Forelimb muscle (tissue), 1 donor: ENCODE results near the gene CASZ1. TPM values are rescaled to one million over a fixed set of nuclear protein-coding genes. Genes with fewer than 3 reads are reported as not detected.

Source experiments
- DNase-seq: peaks from one replicate; pipeline ENCODE4 v3.0.0-alpha.2; 2013; ENCODE audit warnings: low read depth
- polyA plus RNA-seq: library from polyadenylated mRNA; unstranded; fragments of 120-200 nt; gene quantifications from one replicate; pipeline ENCODE4 v1.2.1, GENCODE V29; 2013; ENCODE audit not compliant: insufficient read length

CASZ1 gene
- polyA plus RNA-seq, 1 donor: 59.0 TPM

DNA sequence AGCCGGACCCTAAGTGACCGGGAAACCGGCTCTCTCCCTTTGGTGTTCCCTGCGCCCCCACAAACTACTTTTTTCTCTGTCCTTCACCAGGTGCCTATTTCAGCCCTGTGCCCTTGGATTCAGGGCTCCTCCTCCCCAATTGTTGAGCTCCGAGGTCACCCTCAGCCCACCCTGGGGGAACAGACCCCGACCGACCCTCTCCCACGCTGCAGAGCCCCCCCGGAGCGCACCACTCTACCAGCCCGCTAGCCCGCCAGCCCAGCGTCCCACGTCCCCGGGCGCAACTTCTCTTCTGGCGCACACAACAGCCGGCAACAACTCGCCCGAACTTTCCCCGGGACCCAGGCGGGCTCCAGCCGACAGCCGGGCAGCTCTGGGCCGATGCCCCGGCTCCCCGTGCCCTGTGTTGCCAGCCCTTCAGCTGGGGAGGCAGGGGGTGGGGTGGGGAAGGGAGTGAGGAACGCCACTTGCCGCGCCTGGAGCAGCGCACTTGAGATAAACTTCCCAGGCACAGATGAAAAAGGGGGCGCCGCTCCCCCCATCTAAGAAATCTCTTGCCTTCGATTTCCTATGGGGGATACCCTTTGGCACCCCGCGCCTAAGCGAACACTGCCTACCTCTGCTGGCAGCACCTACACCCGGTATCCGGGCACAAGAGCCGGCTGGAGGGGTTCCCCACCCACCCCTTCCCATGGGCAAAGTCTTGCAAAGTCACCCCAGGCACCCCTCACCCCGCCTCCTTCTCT, 997 bp downstream of the CASZ1 start:
- no peak for DNase-seq

DNA sequence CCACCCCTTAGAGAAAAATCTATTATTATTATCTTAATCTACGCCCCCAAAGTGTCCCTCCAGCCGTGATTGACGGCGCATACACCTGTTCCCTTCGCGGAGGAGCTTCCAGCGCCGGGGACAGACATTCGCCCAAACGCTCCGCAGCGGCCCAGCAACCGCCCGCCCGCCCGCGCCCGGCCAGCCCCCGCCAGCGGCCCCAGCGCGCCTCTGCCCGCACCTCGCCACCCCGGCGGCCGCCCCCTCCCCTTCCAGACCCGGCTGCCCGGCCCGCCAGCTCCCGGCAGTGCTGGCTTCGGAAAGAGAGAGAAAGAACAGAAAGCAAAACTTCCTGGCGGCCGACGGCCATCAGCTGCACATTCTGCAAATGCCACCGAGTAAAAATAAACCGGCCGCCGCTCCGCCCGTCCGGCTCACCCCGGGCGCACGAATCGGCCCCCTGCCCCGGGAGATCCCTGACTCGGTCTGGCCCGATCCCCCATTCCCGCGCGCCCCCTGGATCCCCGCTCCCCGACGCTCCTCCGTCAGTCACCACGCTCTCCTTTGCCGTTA, 1.6 kb downstream of the CASZ1 start:
- no peak for DNase-seq

DNA sequence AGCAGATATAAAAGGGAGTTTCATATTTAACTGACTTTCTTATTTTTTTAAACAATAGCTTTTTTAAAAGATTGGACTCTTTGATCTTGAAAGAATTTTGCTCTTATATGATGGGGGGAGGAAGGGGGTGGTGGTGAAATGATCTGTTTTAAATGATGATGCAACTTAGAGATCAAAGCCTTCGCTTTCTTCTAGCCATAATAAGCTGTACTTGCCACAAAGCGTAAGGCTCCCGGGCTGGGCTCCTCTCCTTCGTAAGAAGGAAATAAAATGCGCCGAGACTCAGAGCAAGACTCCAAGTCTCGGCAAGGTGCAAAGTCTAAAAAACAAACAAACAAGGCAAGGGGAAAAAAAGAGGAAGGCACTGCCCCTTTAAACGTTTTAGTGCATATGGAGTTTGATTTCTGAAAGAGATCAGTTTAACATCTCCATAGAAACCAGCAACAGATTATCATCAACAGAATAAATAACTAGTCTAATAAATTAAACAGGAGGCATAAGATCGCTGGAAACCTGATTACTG, 3.3 kb downstream of the CASZ1 start:
- no peak for DNase-seq

DNA sequence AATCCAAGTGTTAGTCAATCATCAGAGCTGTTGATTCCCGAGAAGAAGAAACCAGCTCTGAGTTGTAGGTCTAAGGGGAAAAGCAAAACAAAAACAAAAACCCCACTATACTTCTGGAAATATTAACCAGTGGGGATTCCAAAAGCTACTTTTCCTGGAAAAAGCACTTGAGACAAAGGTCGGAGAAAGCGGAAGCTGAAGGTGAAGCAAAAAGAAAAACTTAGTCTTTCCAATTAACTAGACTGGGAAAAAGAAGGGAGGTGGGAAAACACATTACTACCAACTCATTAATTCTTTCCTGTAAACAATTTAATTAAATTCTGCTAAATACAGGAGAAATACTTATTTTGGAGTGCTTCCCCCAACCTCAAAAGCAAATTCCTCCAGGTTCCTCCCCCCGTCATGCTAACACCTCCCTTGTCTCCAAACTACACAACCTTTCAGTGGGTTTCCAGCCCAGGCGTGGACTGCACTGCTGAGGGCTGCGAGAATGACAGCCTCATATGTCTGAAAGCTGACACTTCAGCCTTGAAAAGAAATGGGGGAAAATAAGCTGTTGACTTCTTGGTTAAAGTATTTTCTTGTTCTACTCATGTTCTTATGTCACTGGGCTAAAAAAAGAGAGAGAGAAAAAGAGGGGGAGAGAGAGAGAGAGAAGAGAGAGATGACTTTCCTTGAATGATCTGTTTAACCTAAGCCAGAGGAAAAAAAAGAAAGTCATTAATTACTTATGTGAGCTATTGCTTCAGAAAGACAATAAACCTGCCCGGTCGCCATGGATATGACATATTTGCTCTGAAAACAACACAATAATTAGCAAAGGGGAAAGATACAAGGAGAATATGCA, 5.1 kb downstream of the CASZ1 start:
- no peak for DNase-seq

DNA sequence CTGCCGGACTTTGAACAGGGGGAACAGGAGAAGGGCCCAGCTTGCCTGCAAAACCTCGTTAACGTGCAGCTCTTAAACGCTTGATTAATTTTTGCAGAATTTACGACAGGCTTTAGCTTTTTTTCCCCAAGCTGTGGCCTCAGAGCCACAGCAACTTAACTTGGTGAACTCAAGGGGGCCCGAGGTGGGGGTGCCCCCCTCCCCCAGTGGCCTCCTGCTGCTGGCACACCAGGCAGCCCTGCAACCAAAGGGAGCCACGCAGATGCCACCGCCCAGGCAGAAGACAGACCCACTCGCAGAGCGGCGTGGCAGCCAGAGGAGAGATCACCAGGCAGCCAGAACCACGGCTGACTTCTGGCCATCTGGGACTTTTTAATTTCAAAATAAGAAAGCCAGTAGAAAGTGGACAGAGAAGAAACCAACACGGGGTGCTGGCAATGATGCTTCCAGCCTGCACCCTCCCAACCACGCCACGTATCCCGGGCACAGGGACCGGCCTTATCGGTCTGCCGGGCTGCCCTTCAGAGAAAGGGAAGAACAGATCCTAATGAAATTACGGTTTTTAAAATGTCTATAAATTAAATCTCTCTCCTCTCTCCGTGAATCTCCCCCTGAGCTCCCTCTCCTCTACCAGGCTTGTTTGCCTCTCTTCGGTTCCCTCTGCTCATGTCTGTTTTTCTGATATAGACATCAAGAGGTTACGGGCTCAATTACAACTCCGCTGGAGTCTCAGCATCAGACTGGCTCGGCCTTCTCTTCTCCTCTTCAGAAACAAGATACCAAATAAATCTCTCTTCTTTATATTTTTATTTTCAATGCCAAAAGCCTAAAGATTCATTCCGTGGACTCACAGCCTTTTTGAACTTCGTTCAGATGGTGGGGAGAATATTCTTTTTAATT, 6.4 kb downstream of the CASZ1 start:
- no peak for DNase-seq

DNA sequence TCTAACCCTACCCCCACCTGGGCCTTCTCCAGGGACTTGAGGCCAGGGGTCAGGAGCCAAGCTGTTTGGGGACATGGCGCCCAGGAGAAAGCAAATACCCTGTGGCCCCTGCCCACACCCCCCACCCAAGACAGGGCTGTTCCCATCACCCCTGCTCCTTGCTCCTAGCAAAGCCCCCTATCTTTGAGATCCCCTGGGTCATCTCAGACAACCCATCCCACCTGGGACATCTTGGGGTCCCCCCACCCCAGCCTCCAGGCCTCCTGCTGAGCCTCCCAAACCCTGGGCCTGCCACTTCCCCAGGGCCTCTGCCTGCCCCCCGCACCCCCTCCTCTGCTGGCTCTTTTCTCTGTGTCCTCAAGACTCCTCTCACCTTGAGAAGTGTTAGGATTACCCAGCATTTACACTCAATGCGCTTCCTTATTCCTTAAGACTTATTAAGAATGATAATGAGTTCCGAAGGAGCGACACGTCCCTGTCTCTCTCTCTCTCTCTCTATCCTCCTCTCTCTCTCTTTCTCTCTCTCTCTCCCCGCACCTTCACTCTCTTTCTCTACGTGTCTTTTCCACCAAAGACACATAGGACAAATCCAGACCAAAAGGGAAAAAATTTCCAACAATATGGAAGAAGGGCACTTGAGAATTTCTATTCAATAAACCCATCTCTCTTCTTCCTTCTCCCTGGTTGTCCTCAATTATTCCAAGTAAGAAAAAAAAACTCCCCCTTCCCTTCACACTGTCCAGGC, 7.2 kb downstream of the CASZ1 start:
- DNase-seq: no peak

DNA sequence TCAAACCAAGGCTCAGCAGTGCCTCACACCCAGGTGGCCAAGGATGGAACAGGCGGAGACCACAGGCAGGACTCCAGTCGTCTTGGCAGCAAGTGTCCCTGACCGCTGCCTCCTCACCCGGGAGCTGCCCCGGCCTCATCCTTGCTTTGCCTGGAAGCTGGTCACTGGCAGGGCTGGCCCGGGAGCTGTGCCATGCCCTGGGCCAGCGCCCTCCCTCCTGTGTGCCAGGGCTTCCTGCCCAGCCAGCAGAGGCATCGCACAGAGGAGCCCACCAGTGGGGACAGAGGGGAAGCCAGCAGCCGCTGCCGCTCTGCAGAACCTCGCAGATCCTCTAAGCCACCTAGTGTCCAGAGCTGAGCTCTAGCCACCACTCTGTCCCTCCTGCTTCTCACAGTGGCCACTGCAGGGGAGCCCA, 7.8 kb downstream of the CASZ1 start:
- DNase-seq: no peak

DNA sequence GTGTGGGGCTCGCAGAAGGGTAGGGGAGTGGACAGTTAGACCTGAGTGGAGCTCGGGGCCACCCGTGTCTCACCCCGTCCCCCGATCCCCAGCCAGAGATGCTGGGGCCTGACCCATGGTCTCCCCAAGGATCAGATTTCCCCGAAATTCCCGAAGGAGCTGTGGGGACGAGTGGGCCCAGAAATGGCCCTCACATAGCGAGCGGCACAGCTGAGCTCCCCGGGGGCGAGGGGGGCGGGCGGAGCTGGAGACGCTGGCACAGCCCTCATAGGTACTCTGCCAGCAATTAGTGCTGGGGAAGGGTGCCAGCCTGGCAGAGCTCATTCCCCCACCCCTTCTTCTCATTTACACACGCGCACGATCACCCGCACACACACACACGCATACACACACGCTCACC, 9.2 kb downstream of the CASZ1 start:
- no peak for DNase-seq

DNA sequence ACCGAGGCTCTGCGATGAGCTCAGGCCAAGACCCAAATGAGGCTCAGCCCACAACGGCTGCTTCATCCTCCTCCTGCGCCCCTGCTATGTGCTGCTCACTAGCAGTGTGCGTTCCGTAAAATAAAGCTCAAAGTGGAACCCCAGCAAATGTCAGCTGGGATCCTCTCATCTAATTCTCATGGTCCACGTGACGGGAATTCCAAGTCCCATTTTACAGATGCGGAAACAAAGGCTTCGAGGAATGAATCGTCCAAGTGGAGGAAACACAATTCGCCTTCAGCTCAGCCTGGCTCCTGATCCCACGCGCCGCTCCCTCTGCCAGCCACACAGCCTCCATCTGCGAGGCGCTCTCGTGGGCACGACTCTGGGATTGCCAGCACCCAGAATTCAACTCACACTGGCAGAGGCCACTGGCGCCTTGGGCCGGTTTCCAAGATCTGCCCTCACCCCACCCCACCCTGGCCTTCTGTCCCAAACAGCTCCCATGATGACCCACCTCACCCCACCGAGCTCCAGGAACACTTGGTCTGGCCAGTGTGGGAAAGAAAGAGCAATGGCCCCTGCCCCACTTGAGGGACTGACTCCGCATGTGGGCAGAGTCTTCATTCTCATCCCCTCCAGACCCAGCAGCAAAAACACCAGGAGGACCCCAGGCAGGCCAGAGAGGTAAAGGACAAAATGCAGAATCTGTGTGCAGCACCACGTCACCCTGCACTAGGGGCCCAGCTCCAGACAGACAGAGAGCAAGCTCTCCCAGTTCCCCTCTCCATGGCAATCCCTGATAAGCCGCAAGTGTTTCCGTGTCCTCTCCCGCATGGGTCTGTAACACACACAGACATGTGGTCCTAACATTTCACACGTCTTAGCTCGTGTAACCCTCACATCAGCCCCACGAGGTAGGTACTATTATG, 10.5 kb downstream of the CASZ1 start:
- DNase-seq: no peak

DNA sequence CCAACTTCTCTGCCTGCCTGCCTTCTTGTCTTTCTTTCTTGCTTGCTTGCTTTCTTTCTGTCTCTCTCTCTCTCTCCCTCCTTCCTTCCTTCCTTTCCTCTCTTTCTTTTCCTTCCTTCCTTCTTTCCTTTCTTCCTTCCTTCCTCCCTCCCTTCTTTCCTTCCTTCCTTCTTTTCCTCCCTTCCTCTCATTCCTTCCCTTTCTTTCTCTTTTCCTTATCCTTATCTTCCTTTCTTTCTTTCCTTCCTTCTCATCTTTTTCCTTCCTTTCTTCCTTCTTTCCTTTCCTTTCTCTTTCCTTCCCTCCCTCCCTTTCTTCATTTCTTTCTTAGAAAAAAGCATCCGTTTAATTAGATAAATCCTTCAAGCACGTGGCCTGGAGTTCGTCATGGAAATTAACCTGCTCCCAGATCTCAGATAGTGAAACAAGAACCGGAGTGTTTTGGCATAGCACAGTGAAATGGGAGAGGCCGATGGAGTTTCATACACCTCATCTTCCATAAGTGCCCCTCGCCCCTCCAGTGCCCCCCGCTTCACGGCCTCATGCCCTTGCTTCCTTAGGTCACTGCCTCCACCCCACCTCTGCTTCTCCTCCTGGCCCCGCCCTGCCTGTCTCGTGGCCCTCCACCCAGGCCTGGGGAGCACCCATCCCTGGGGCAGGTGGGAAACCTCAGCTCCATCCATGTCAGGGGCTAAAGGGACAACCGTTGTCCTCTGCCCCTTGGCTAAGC, 11.3 kb downstream of the CASZ1 start:
- DNase-seq: no peak

DNA sequence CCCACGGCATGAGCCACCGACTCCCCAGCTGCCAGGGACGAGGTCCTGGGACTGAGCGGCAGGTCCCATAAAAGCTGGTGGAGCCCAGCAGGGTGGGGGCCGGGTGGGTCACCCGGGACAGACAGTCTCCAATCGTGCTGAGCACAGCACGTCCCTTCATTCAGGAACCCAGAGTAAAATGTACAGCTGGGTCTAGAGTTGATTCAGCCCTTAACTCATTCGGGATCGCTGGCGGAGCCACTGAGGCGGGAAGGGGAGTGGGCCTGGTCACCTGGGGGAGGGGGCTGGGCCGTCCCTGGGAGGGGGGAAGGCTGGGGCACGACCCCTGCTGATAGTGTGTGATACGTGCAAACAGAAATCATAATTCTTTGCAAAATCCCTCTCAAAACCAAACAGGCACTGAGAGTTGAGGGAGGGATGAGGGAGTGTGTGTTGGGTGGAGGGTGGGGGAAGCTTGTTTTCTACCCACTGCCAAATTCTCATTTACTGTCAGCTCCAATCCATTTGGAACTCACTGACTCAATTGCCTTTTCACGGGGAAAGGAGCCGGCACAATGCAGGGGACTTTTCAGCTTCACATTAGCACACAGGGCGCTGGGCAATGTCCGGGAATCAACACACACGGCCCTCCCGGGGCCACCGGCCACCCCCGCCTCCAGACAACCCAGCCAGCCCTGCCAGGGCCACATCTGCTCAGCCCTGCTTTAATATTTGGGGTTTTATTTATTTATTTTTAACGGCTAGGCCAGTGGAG, 13.8 kb downstream of the CASZ1 start:
- DNase-seq: no peak

DNA sequence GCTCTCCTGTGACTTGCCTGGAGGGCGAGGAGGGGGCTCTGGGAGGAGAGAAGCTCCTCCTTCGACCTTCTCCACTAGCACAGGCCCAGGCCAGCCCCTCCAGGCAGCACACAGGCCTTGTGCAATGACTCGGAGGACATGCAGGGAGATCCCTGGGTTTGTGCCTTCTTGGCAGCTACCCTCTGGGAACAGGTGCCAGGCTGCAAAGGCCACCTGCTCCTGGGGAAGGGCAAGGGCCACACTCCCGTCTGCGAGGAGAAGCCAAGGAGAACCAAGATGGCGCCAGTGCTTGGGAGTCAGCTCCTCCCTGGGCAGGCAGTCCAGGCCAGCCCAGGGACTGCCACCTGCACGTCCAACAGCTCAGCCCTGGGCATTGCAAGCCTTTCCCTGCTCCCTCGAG, 15.3 kb downstream of the CASZ1 start:
- DNase-seq: no peak

DNA sequence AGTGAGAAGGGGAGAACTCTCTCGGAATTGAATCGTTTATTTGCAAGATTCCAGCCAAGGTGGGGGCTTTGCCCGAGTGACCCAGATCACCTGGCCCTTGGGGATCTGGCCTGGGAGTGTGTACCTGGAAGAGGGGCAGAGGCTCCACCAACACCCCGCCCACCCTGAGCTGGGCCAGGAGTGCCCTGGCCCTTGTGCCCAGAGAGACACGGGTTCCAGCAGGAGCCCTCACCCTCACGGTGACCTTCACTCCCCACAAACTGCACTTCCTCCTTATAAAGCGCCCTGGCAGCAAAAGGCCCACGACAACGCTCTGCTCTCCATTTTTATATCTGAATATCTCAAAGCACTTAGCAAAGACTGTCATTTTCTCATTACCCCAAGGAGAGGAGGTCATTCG, 16.6 kb downstream of the CASZ1 start:
- no peak for DNase-seq

DNA sequence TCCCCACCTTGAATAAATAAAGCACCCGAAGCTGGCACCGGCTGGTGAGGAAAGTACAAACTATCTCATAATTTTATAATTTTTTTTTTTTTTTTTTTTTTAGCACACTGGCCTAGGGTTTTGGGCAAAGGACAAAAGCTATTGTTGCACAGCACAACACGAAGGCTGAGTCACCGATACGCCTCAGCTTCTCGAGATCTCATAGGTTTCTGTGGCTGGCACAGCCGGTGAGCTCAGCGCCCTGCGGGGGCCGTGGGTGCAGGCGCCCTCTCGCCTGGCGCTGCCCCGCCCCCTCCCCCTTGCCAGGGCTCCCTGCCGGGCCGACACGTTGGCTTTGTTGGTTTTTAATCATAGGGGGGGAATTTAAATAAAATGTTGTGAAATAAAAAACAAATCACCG, 17.2 kb downstream of the CASZ1 start:
- DNase-seq: no peak

DNA sequence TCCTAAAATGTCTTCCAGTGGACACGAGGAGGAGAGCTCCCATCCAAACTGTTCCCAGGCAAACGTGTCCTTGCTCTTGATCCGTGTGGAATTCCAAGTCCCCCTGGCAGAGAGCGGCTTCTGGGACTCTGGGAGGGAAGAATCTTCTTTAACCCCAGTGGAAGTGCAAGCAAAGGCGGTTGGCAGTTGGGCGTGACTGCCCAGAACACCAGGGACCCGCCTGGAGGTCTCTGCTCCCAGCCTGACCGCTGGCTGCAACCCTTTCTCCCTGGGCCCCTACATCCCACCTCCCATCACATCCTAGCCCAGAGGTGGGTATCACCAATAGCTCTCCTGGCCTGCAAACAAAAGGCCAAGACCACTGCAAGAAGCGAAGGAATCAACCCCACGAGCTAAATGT, 17.8 kb downstream of the CASZ1 start:
- no peak for DNase-seq

DNA sequence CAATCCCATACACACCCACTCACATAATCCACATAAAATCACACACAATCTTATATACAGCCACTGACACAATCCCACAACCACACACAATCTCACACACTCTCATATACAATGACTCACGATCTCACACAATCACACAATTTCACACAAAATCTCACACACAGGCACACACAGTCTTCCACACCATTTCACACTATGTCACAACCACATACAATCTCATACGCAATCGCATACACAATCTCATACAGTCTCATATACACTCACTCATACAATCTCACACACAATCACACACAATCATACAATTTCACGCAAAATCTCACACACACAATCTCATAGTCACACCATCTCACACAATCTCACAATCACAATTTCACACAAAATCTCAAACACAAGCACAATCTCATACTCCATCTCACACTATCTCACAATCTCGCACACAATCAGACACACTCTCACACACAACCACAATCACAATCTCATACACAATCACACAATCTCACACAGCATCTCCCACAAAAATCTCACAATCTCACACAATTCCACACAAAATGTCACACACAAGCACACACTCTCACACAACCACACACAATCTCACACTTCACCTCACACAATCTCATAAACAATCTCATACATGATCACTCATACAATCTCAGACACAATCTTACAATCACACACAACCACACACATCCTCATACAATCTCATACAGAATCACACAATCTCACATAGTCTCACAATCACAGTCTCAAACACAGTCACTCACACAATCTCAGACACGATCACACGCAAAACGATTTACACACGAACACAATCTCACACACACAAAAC, 18.5 kb downstream of the CASZ1 start:
- DNase-seq: no peak

DNA sequence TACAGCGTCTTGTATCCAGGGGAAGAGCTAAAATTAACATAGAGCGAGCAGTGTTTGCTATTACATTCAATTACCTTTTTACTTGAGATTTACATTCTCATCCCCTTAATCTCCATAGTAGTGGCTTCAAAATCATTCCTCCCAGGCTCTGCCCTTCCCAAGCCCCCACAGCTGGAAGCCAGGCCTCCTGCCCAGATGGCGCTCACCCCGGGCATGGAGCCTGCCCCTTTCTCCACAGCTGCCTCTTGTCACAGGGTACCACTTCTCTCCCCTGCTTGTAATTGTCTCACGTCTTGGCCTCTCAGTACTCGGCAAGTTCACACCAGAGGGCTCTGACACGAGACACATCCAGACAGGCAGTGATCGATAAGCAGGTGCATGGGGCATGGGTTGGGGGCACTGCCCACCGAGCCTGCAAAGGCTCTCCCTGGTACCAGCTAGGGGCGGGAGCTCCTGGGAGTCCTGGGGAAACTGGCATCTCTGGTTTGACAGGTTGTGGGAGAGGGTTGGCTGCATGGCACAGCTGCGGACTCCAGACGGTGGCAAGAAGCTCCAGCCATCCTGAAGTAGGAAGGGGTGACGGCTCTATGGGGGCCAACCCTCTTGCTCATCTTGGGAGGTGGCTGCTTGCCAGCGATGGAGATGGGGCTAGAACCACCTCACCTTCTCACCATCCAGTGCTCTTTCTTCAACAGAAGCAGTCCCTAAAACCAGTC, 20.1 kb downstream of the CASZ1 start:
- DNase-seq: no peak
